ENCODE results near the gene SLC22A23. TPM values are rescaled to one million over a fixed set of nuclear protein-coding genes. Genes with fewer than 3 reads are reported as not detected.

Gene SLC22A23
- total and polyA plus RNA-seq, 2 donors: 7.0 to 16.4 TPM

DNA sequence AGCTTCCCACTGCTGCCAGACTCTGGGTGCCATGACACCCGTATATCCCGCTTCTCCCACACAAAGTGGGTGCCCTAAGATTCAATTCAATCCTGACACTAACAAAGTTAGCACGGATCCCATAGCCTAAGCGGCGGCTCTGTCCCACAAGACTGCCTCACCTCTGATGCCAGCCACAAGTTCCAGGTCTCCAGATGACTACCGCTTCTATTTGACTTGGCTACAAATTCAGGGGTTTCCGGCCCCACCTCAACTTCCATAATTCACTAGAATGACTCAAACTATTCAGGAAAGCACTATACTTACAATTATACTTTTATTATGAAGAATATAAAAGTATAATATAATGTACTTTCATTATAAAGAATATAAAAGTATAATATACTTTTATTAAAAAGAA is 24.8 kb upstream of the SLC22A23 start:
- H3K4me3 ChIP-seq (ENCODE audit: low read length in 2 of 2): no peak overlapping the region
- WGBS: 97% methylated on average over 7 of the region's 7 CpGs

GRCh38 chr6:3480009-3480408 is 23.2 kb upstream of the SLC22A23 start:
- Histone ChIP-seq H3K27ac (ENCODE audit: low read depth in 1 of 2, low read length in 1 of 2) (no peak overlapping the region), H3K9me3 (ENCODE audit: control insufficient read depth in 2 of 2, insufficient read depth in 1 of 2, low read length in 1 of 2) (peaks cover 0 to 2% of the 10 kb centered on the region in 2 donors), H3K4me1 (ENCODE audit: control insufficient read depth in 2 of 2, insufficient read depth in 2 of 2, low read length in 2 of 2) (no peaks in the 10 kb centered on the region), H3K36me3 (ENCODE audit: control insufficient read depth in 2 of 2, insufficient read depth in 2 of 2, low read length in 1 of 2) (no peaks in the 10 kb centered on the region), H3K4me3 (ENCODE audit: low read length in 2 of 2) (no peak overlapping the region), H3K27me3 (ENCODE audit: control insufficient read depth in 2 of 2, insufficient read depth in 1 of 2, low read length in 1 of 2) (peaks cover 0 to 2% of the 10 kb centered on the region in 2 donors)
- DNase-seq (ENCODE audit: low read depth in 6 of 9, low spot score in 9 of 9): no peak

More for the DNA sequence above, 24.8 kb upstream of the SLC22A23 start:
- peaks cover 0 to 2% of the 10 kb centered on the region in 2 donors for H3K9me3 ChIP-seq (ENCODE audit: control insufficient read depth in 2 of 2, insufficient read depth in 1 of 2, low read length in 1 of 2)
- no peak overlapping the region for H3K27ac ChIP-seq (ENCODE audit: low read depth in 1 of 2, low read length in 1 of 2)
- DNase-seq (ENCODE audit: low read depth in 6 of 9, low spot score in 9 of 9): no peak
- H3K36me3 ChIP-seq (ENCODE audit: control insufficient read depth in 2 of 2, insufficient read depth in 2 of 2, low read length in 1 of 2): no peaks in the 10 kb centered on the region
- H3K27me3 ChIP-seq (ENCODE audit: control insufficient read depth in 2 of 2, insufficient read depth in 1 of 2, low read length in 1 of 2): peaks cover 0 to 2% of the 10 kb centered on the region in 2 donors
- H3K4me1 ChIP-seq (ENCODE audit: control insufficient read depth in 2 of 2, insufficient read depth in 2 of 2, low read length in 2 of 2): no peaks in the 10 kb centered on the region

DNA sequence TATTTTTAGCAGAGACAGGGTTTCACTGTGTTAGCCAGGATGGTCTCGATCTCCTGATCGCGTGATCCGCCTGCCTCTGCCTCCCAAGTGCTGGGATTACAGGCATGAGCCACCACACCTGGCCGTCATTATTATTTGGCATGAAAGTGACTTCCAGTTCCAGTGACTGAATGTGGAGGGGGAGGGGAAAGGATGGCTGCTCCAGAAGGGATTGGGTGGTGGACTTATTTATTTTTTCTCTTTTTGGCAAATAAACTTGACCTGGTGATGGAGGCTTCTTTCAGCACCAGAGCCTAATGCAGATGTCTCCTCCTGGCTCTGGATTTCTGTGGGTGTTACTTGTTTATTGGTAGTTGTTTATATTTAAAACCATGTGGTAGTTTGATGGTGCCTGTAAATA is 16.9 kb upstream of the SLC22A23 start:
- Histone ChIP-seq H3K4me1 (ENCODE audit: control insufficient read depth in 2 of 2, insufficient read depth in 2 of 2, low read length in 2 of 2) (no peaks in the 10 kb centered on the region), H3K9me3 (ENCODE audit: control insufficient read depth in 2 of 2, insufficient read depth in 1 of 2, low read length in 1 of 2) (no peaks in the 10 kb centered on the region), H3K4me3 (ENCODE audit: low read length in 2 of 2) (no peak overlapping the region), H3K27ac (ENCODE audit: low read depth in 1 of 2, low read length in 1 of 2) (no peak overlapping the region), H3K27me3 (ENCODE audit: control insufficient read depth in 2 of 2, insufficient read depth in 1 of 2, low read length in 1 of 2) (no peaks in the 10 kb centered on the region), H3K36me3 (ENCODE audit: control insufficient read depth in 2 of 2, insufficient read depth in 2 of 2, low read length in 1 of 2) (no peaks in the 10 kb centered on the region)
- DNase-seq (ENCODE audit: low read depth in 6 of 9, low spot score in 9 of 9): no peak
- 95% methylated on average over 5 of the region's 5 CpGs for WGBS

DNA sequence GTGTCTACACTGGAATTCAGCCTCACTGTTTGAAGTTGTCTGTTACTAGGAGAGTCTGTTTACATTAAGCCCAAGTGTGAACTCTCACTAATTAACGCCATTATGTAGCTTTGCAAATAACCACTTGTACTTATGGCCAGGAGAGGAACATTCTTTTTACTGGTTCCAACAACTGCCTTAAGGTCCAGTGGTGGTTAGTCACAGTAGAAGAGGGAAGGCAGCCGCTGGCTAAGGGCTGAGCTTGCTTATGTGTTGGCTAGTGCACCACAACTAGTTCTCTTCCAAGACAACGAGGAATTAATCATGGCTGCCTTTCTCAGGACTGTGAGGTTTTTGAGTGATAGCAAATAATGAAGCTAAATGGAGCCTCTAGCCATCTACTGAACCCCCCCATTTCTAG is 14.9 kb upstream of the SLC22A23 start:
- Histone ChIP-seq H3K4me1 (ENCODE audit: control insufficient read depth in 2 of 2, insufficient read depth in 2 of 2, low read length in 2 of 2) (no peaks in the 10 kb centered on the region), H3K4me3 (ENCODE audit: low read length in 2 of 2) (no peak overlapping the region), H3K36me3 (ENCODE audit: control insufficient read depth in 2 of 2, insufficient read depth in 2 of 2, low read length in 1 of 2) (no peaks in the 10 kb centered on the region), H3K9me3 (ENCODE audit: control insufficient read depth in 2 of 2, insufficient read depth in 1 of 2, low read length in 1 of 2) (no peaks in the 10 kb centered on the region), H3K27ac (ENCODE audit: low read depth in 1 of 2, low read length in 1 of 2) (no peak overlapping the region), H3K27me3 (ENCODE audit: control insufficient read depth in 2 of 2, insufficient read depth in 1 of 2, low read length in 1 of 2) (no peaks in the 10 kb centered on the region)
- 98% methylated on average over 3 of the region's 3 CpGs for WGBS
- DNase-seq (ENCODE audit: low read depth in 6 of 9, low spot score in 9 of 9): no peak

DNA sequence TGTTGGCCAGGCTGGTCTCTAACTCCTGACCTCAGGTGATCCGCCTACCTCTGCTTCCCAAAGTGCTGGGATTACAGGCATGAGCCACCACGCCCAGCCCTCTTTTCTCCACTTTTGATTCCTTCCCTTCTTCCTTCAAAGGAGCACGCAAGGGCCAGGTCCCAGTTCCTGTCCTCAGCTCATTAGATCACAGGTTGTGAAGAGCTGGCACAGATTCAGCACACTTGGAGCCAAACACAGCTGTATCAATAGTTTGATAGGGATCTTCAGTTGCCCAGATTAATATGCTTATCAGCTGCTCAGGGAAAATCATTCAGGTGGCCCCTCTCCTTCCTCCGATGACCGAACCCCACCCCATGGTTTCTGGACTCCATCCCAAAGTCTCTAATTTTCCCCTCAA is 14.4 kb upstream of the SLC22A23 start:
- no peaks in the 10 kb centered on the region for H3K27me3 ChIP-seq (ENCODE audit: control insufficient read depth in 2 of 2, insufficient read depth in 1 of 2, low read length in 1 of 2)
- 93% methylated on average over 5 of the region's 5 CpGs for WGBS
- H3K9me3 ChIP-seq (ENCODE audit: control insufficient read depth in 2 of 2, insufficient read depth in 1 of 2, low read length in 1 of 2): no peaks in the 10 kb centered on the region

DNA sequence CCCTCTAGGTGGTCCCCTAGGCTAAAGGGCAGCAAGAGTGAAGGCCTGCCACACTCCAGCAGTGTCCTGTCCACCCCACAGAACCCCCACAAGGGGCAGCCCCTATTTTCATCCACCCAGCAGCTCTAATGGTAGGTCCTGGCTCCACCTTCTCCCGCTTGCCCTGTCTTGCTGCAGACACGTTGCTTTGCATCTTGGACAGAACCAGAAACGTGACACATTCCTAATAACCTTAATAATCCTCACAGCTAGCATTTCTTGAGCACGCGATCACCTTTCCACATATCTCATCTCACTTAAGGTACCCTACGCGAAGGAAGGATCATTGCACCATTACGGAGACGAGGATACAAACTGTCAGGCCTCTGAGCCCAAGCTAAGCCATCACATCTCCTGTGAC is 11.7 kb upstream of the SLC22A23 start:
- Histone ChIP-seq H3K36me3 (ENCODE audit: control insufficient read depth in 2 of 2, insufficient read depth in 2 of 2, low read length in 1 of 2) (no peaks in the 10 kb centered on the region), H3K27ac (ENCODE audit: low read depth in 1 of 2, low read length in 1 of 2) (no peak overlapping the region), H3K4me1 (ENCODE audit: control insufficient read depth in 2 of 2, insufficient read depth in 2 of 2, low read length in 2 of 2) (no peaks in the 10 kb centered on the region), H3K27me3 (ENCODE audit: control insufficient read depth in 2 of 2, insufficient read depth in 1 of 2, low read length in 1 of 2) (no peaks in the 10 kb centered on the region), H3K4me3 (ENCODE audit: low read length in 2 of 2) (no peak overlapping the region), H3K9me3 (ENCODE audit: control insufficient read depth in 2 of 2, insufficient read depth in 1 of 2, low read length in 1 of 2) (no peaks in the 10 kb centered on the region)
- no peak for DNase-seq (ENCODE audit: low read depth in 6 of 9, low spot score in 9 of 9)
- WGBS: 82% methylated on average over 9 of the region's 9 CpGs

More for the DNA sequence above, 14.4 kb upstream of the SLC22A23 start:
- no peak for DNase-seq (ENCODE audit: low read depth in 6 of 9, low spot score in 9 of 9)
- Histone ChIP-seq H3K36me3 (ENCODE audit: control insufficient read depth in 2 of 2, insufficient read depth in 2 of 2, low read length in 1 of 2) (no peaks in the 10 kb centered on the region), H3K27ac (ENCODE audit: low read depth in 1 of 2, low read length in 1 of 2) (no peak overlapping the region), H3K4me3 (ENCODE audit: low read length in 2 of 2) (no peak overlapping the region), H3K4me1 (ENCODE audit: control insufficient read depth in 2 of 2, insufficient read depth in 2 of 2, low read length in 2 of 2) (no peaks in the 10 kb centered on the region)

- H3K27me3 ChIP-seq (ENCODE audit: control insufficient read depth in 2 of 2, insufficient read depth in 1 of 2, low read length in 1 of 2): no peaks in the 10 kb centered on the region
- no peak for DNase-seq (ENCODE audit: low read depth in 6 of 9, low spot score in 9 of 9)
- no peaks in the 10 kb centered on the region for H3K4me1 ChIP-seq (ENCODE audit: control insufficient read depth in 2 of 2, insufficient read depth in 2 of 2, low read length in 2 of 2)
- H3K9me3 ChIP-seq (ENCODE audit: control insufficient read depth in 2 of 2, insufficient read depth in 1 of 2, low read length in 1 of 2): no peaks in the 10 kb centered on the region
- no peaks in the 10 kb centered on the region for H3K36me3 ChIP-seq (ENCODE audit: control insufficient read depth in 2 of 2, insufficient read depth in 2 of 2, low read length in 1 of 2)
- H3K4me3 ChIP-seq (ENCODE audit: low read length in 2 of 2): no peak overlapping the region
- H3K27ac ChIP-seq (ENCODE audit: low read depth in 1 of 2, low read length in 1 of 2): no peak overlapping the region
- WGBS: 100% methylated on average over 1 of the region's 1 CpG
Measured at GRCh38 chr6:3467996-3468395, 11.1 kb upstream of the SLC22A23 start.

GRCh38 chr6:3466488-3467219 is 9.8 kb upstream of the SLC22A23 start:
- DNase-seq (ENCODE audit: low read depth in 6 of 9, low spot score in 9 of 9): no peak
- 95% methylated on average over 6 of the region's 6 CpGs for WGBS

DNA sequence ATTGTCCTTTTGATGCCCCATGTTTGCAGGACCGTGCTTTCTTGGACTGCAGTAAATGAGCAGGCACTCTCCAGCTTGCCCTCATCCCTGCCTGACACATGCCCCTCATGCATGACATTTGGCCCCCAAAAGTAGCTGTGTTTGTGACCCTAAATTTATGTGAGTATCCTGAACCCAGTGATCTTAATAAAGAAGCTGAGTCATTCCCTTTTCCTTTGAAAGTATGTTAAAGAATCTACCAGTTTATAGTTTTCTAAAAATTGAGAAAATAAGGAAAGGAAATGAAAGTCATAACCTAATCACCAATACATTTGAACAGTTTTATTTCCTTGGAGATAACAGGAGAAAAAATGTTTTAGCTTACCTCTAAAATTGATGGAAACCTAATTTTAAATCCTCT is 3.4 kb upstream of the SLC22A23 start:
- 95% methylated on average over 1 of the region's 1 CpG for WGBS
- DNase-seq (ENCODE audit: low read depth in 6 of 9, low spot score in 9 of 9): no peak
- Histone ChIP-seq H3K27ac (ENCODE audit: low read depth in 1 of 2, low read length in 1 of 2) (no peak overlapping the region), H3K36me3 (ENCODE audit: control insufficient read depth in 2 of 2, insufficient read depth in 2 of 2, low read length in 1 of 2) (no peaks in the 10 kb centered on the region), H3K27me3 (ENCODE audit: control insufficient read depth in 2 of 2, insufficient read depth in 1 of 2, low read length in 1 of 2) (peaks cover 46 to 48% of the 10 kb centered on the region in 2 donors), H3K9me3 (ENCODE audit: control insufficient read depth in 2 of 2, insufficient read depth in 1 of 2, low read length in 1 of 2) (peaks cover 0 to 5% of the 10 kb centered on the region in 2 donors), H3K4me1 (ENCODE audit: control insufficient read depth in 2 of 2, insufficient read depth in 2 of 2, low read length in 2 of 2) (peaks cover 15 to 17% of the 10 kb centered on the region in 2 donors), H3K4me3 (ENCODE audit: low read length in 2 of 2) (no peak overlapping the region)

More at GRCh38 chr6:3466488-3467219, 9.8 kb upstream of the SLC22A23 start:
- H3K36me3 ChIP-seq (ENCODE audit: control insufficient read depth in 2 of 2, insufficient read depth in 2 of 2, low read length in 1 of 2): no peaks in the 10 kb centered on the region
- no peaks in the 10 kb centered on the region for H3K27me3 ChIP-seq (ENCODE audit: control insufficient read depth in 2 of 2, insufficient read depth in 1 of 2, low read length in 1 of 2)
- no peak overlapping the region for H3K4me3 ChIP-seq (ENCODE audit: low read length in 2 of 2)
- H3K9me3 ChIP-seq (ENCODE audit: control insufficient read depth in 2 of 2, insufficient read depth in 1 of 2, low read length in 1 of 2): no peaks in the 10 kb centered on the region
- no peak overlapping the region for H3K27ac ChIP-seq (ENCODE audit: low read depth in 1 of 2, low read length in 1 of 2)
- no peaks in the 10 kb centered on the region for H3K4me1 ChIP-seq (ENCODE audit: control insufficient read depth in 2 of 2, insufficient read depth in 2 of 2, low read length in 2 of 2)

All from thymus (tissue), 11 donors.